Mucosa of stomach (tissue), 1 donor: ENCODE measurements around the gene RBPJL.

Experiments
- H3K27me3 ChIP-seq: one replicate; pipeline ENCODE4 v1.7.0; 2013; ENCODE audit warnings: mild to moderate bottlenecking, low read length; ENCODE audit not compliant: control insufficient read depth, insufficient read depth
- H3K36me3 ChIP-seq: one replicate; pipeline ENCODE4 v1.7.0; 2013; ENCODE audit warnings: low read length; ENCODE audit not compliant: control insufficient read depth, insufficient read depth
- H3K4me1 ChIP-seq: one replicate; pipeline ENCODE4 v1.7.0; 2013; ENCODE audit warnings: mild to moderate bottlenecking, low read length; ENCODE audit not compliant: control insufficient read depth, insufficient read depth
- H3K4me3 ChIP-seq: one replicate; pipeline ENCODE4 v1.7.0; 2013; ENCODE audit warnings: low read length
- H3K9ac ChIP-seq: one replicate; pipeline ENCODE4 v1.7.0; 2013; ENCODE audit warnings: mild to moderate bottlenecking, low read length, moderate library complexity
- H3K9me3 ChIP-seq: one replicate; pipeline ENCODE4 v1.7.0; 2013; ENCODE audit warnings: mild to moderate bottlenecking, low read length, moderate library complexity; ENCODE audit not compliant: control insufficient read depth
- donor health status: Pancreatic carcinoma.

The RBPJL gene

DNA sequence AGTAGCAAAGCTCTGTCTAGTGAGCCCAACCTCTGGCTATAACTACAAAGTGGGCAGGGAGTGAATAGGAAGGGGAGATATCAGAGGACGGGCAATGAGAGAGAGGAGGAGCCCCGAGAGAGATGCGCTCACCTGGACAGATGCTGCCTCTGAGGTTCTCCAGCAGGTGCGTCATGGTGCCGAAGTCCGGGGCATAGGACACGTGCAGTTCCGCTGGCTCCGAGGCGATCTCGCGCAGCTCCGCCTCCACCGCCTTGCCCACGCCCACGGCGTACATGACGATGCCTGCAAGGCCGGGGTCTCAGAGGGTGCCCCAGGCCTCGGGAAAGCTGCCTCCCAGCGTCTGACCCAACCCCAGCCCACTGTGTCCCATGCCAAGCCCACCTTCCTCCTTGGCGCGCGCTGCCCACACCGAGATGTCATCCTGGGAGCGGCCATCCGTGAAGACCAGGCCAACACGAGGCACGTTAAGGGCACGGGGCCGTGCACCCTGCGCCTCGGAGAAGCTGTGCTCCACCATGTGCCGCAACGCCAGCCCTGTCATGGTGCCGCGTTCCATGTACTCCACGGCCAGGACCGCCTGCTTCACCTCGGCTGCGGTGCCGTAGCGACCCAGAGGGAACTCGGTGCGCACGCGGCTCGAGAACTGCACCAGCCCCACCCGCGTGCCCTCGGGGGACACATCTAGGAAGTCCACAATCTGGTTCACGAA, 8.7 kb upstream of the RBPJL start:
- H3K36me3 ChIP-seq, result no peaks in the 10 kb centered on the region
- no peak overlapping the region for H3K4me3 ChIP-seq
- H3K27me3 ChIP-seq, result peaks cover 7% of the 10 kb centered on the region
- peaks cover 10% of the 10 kb centered on the region for H3K4me1 ChIP-seq
- H3K9me3 ChIP-seq, result no peaks in the 10 kb centered on the region
- no peak overlapping the region for H3K9ac ChIP-seq

DNA sequence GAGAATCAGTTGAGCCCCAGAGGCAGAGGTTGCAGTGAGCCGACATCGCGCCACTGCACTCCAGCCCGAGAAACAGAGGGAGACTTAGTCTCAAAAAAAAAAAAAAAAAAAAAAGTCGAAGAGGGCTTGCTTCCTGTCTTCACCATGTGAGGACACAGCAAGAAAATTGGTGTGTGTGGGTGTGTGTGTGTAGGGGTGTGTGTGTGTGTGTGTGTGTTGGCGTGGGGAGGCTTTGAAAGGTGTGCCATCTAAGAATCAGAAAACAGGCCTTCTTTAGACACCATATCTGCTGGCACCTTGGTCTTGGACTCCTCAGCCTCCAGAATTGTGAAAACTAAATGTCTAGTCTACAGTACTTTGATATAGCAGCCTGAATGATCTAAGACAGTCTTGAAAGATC, 6.9 kb upstream of the RBPJL start:
- Histone ChIP-seq H3K27me3 (peaks cover 17% of the 10 kb centered on the region), H3K9me3 (no peaks in the 10 kb centered on the region), H3K36me3 (no peaks in the 10 kb centered on the region), H3K4me3 (no peak overlapping the region), H3K9ac (no peak overlapping the region), H3K4me1 (no peaks in the 10 kb centered on the region)

DNA sequence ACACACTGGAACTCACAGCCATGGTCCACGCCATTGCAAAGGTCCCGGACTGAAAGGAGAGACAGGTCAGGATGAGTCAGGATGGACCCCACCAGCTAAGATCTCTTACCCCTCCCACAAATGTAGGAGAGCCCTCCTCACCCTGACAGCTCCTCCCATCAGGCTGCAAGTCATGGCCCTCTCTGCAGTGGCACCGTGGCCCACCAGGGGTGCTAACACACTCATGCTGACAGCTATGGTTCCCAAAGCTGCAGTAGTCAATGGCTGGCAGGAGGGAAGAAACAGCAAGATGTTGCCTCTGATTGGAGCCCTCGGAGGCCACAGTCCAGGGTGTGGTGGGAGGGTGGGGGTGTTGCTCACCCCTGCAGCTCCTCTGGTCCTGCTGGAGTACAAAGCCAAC, 5.7 kb upstream of the RBPJL start:
- Histone ChIP-seq H3K27me3 (peaks cover 25% of the 10 kb centered on the region), H3K4me1 (no peaks in the 10 kb centered on the region), H3K4me3 (no peak overlapping the region), H3K9me3 (no peaks in the 10 kb centered on the region), H3K36me3 (no peaks in the 10 kb centered on the region), H3K9ac (no peak overlapping the region)

GRCh38 chr20:45301824-45302271, 4.8 kb upstream of the RBPJL start:
- H3K9me3 ChIP-seq, result no peaks in the 10 kb centered on the region
- H3K9ac ChIP-seq, result no peak overlapping the region
- H3K36me3 ChIP-seq, result no peaks in the 10 kb centered on the region
- H3K4me1 ChIP-seq, result peaks cover 5% of the 10 kb centered on the region
- no peak overlapping the region for H3K4me3 ChIP-seq
- H3K27me3 ChIP-seq, result peaks cover 33% of the 10 kb centered on the region

DNA sequence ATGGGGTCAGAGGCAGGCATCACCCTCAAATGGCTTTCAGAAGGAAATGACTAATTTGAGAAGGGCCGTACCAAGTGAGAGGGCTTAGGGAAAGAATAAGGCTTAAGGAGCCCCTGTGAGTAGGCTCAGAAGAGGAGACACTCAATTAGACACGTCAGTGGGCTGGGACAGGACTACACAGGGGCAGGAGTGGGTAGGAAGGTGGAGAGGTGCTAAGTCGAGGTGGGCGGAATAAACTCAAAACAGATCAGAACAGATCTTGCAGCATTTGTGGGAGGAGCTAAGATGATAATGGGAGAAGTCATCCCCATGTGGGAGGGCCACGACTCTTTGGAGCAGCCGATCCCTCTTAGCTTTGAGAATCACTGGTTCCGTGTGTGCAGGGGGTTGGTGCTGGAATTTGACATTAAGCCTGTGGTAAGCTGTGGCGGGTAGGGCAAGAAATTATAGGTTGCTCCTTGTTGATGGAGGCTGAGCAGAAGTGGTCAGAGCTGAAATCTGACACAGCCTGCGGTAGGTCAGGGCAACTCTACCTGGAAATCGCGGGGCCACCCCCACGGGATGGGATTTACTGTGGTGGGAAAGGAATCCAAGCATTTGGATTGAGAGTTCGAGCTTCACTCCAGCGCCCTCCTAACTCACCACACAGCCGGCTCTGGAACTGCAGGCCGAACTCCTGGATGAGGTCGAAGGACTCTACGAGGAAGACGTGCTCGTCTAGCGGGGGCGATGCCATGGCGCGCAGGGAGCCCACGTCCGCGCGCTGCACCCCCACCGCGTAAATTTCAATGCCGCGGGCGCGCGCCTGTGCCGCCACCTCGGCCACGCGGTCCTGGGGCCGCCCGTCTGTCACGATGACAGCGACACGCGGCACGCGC, 2.8 kb upstream of the RBPJL start:
- Histone ChIP-seq H3K4me3 (no peak overlapping the region), H3K9me3 (no peaks in the 10 kb centered on the region), H3K9ac (no peak overlapping the region), H3K27me3 (peaks cover 46% of the 10 kb centered on the region), H3K36me3 (no peaks in the 10 kb centered on the region), H3K4me1 (peaks cover 16% of the 10 kb centered on the region)

DNA sequence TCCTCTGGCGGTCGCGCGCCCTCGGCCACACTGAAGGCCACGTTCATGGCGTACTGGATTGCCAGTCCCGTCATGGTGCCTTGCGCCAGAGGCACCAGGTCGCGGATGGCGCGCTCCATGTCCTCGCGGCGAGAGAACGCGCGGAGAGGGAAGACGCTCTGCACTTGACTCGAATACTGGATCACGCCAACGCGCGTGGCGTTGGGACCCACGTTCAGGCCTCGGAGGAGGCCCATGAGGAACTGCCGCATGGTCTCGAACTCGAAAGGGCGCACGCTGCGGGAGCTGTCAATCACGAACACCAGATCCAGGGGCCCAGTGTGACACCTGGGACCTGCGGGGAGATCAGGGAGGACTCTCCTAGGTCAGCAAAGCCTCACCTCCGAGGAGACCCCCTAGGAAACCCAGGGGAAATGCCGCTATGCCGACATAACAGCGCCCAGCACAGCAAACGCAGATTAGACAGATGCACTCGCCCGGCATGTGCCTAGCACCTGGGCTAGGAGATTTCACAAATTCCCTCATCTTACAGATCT, 2.1 kb upstream of the RBPJL start:
- peaks cover 16% of the 10 kb centered on the region for H3K4me1 ChIP-seq
- no peaks in the 10 kb centered on the region for H3K36me3 ChIP-seq
- H3K4me3 ChIP-seq, result no peak overlapping the region
- H3K9ac ChIP-seq, result no peak overlapping the region
- H3K9me3 ChIP-seq, result no peaks in the 10 kb centered on the region
- H3K27me3 ChIP-seq, result peaks cover 46% of the 10 kb centered on the region

- Histone ChIP-seq H3K4me3 (no peak overlapping the region), H3K27me3 (peaks cover 46% of the 10 kb centered on the region), H3K4me1 (peaks cover 16% of the 10 kb centered on the region), H3K9me3 (no peaks in the 10 kb centered on the region), H3K36me3 (no peaks in the 10 kb centered on the region), H3K9ac (no peak overlapping the region)
These were observed 1.4 kb upstream of the RBPJL start for GRCh38 chr20:45305262-45305661.

DNA sequence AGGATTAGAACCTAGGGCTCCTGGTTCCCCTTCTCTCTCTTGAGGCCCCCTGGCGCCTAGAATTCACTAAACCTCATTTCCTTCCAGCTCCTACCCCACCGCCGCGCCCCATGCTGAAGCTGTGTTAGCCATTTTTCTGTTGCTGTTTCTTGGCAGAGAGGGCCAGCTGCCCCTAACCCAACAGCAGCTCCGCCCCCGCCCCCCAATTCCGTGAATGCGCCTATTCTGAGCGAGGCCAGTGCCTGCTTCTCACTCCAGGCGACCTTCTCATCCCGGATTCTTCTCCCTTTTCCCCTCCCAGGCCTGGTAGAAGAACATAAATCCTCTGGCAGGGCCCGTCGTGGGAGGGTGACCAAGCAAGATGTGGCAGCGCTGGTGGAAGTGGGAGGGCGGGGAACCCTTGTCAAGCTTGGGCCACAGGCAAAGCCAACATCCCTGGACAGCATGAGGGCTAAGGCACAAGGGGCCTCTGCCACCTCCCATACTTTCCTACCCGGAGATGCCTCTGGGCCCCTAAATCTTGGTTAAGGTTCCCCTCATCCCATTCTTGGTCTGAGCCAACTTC, 518 bp downstream of the RBPJL start:
- H3K9ac ChIP-seq, result no peak overlapping the region
- no peaks in the 10 kb centered on the region for H3K9me3 ChIP-seq
- peaks cover 54% of the 10 kb centered on the region for H3K27me3 ChIP-seq
- peaks cover 16% of the 10 kb centered on the region for H3K4me1 ChIP-seq
- no peaks in the 10 kb centered on the region for H3K36me3 ChIP-seq
- no peak overlapping the region for H3K4me3 ChIP-seq

- Histone ChIP-seq H3K4me3 (no peak within 1 kb of the TSS), H3K27me3 (peaks cover 57% of the 10 kb centered on the region)
These were observed 1.6 kb downstream of the RBPJL start, which contains the start of gene MATN4 for GRCh38 chr20:45308117-45308778. Gene MATN4 (minus strand): TSS chr20:45308299. CDS start chr20:45305582, 2,717 bp downstream.

DNA sequence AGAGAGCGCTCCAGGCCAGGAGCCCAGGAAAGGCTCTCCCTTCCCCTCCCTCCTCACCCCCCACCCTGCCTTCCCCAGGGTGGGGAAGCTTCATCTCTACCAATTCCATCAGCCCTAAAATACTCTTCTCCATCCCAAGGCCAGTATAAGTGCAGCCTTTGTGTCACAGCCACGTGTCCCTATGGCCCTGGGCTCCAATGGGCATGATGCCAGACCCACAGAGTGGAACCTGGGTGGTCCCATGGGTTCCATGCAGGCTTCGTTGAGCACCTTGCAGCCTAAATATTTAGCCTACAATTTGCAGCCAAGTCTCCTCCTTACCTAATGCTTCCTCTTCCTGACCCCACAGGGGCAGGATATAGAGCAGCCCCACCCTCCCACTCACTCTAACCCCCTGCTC, 2.4 kb downstream of the RBPJL start:
- peaks cover 16% of the 10 kb centered on the region for H3K4me1 ChIP-seq
- no peaks in the 10 kb centered on the region for H3K9me3 ChIP-seq
- H3K27me3 ChIP-seq, result peaks cover 55% of the 10 kb centered on the region
- H3K36me3 ChIP-seq, result no peaks in the 10 kb centered on the region
- H3K4me3 ChIP-seq, result no peak overlapping the region
- no peak overlapping the region for H3K9ac ChIP-seq

More at GRCh38 chr20:45308117-45308778, 1.6 kb downstream of the RBPJL start, which contains the start of gene MATN4:
- peaks cover 16% of the 10 kb centered on the region for H3K4me1 ChIP-seq
- H3K9me3 ChIP-seq, result no peaks in the 10 kb centered on the region
- H3K9ac ChIP-seq, result no peak within 1 kb of the TSS
- H3K36me3 ChIP-seq, result no peaks in the 10 kb centered on the region

DNA sequence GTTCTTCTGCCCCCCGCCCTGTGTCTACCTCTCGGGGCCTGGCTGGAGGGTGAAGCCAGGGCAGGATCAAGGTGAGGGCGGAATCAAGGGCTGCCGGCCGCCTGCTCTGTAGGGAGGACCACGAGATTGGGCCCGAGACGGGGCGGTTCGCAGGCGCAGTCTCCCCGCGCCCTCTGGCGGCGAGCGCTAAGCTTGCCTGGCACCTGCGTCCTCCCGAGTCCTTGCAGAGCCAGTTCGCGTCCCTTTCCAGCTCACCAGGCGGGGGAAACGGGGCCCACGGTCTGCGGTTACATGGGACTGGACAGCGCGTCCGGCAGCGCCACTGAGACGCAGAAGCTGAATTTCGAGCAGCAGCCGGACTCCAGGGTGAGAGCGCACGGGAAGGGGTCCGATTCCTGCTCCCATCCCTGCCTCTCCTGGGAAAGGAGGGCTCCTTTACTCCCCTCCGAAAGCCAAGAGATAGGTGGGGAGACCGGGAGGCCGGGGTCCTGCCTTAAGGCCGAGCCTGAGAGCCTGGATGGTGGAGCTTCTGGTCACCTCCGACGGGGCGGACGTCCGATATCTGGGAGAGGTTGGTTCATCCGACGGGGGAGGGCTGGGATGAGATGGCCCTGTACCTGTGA, 5.1 kb downstream of the RBPJL start:
- Histone ChIP-seq H3K36me3 (no peaks in the 10 kb centered on the region), H3K9me3 (no peaks in the 10 kb centered on the region), H3K9ac (no peak overlapping the region), H3K4me1 (peaks cover 11% of the 10 kb centered on the region), H3K4me3 (no peak overlapping the region), H3K27me3 (peaks cover 49% of the 10 kb centered on the region)
